GM18858 (cell line): Measurements from ENCODE around the gene PPP1R2.
A peak's percentile ranks its signal among the peaks of the same experiment; 100 is the strongest.
"Not testable (repeated sequence)": the region's sequence is repeated elsewhere in the genome, so short reads cannot be mapped to it uniquely, and the experiment has no call there.

ENCODE experiments used
- ATAC-seq: cut with Tn5 transposase; IDR thresholded peaks from one replicate; pipeline ENCODE4 v1.9.1; 2021; ENCODE audit not compliant: unreplicated experiment

The PPP1R2 gene

GRCh38 chr3:195540027-195540426 is 3.1 kb downstream of the PPP1R2 start:
- no peak for ATAC-seq

GRCh38 chr3:195539479-195539878 is 3.6 kb downstream of the PPP1R2 start:
- no peak for ATAC-seq

- peak; percentile 63 for ATAC-seq
These were observed 5.1 kb downstream of the PPP1R2 start for GRCh38 chr3:195537995-195538394.

- no peak for ATAC-seq
These were observed 7.8 kb downstream of the PPP1R2 start for GRCh38 chr3:195535293-195535692.

- ATAC-seq = no peak
These were observed 10.3 kb downstream of the PPP1R2 start for GRCh38 chr3:195532834-195533233.

- no peak for ATAC-seq
These were observed 10.8 kb downstream of the PPP1R2 start for GRCh38 chr3:195532345-195532744.

- no peak for ATAC-seq
These were observed 11.4 kb downstream of the PPP1R2 start for GRCh38 chr3:195531683-195532082.

GRCh38 chr3:195526492-195526891 is 16.6 kb downstream of the PPP1R2 start:
- ATAC-seq = no peak

- no peak for ATAC-seq
These were observed 18.8 kb downstream of the PPP1R2 start for GRCh38 chr3:195524171-195524896.

GRCh38 chr3:195522254-195523023 is 20.7 kb downstream of the PPP1R2 start:
- no peak for ATAC-seq

GRCh38 chr3:195517030-195517429 is 26.1 kb downstream of the PPP1R2 start:
- ATAC-seq = no peak

- not testable (repeated sequence) for ATAC-seq
These were observed 28.4 kb downstream of the PPP1R2 start for GRCh38 chr3:195514610-195515235.

- no peak for ATAC-seq
These were observed 30.3 kb downstream of the PPP1R2 start for GRCh38 chr3:195512798-195513345.

- no peak for ATAC-seq
These were observed 32.0 kb downstream of the PPP1R2 start for GRCh38 chr3:195511136-195511535.

GRCh38 chr3:195508185-195508584 is 34.9 kb downstream of the PPP1R2 start:
- ATAC-seq = no peak

- no peak for ATAC-seq
These were observed 67.5 kb downstream of the PPP1R2 start for GRCh38 chr3:195475614-195476013.

- ATAC-seq = not testable (repeated sequence)
These were observed 68.0 kb downstream of the PPP1R2 start for GRCh38 chr3:195475116-195475515.

- ATAC-seq = no peak
These were observed 74.3 kb downstream of the PPP1R2 start for GRCh38 chr3:195468841-195469240.

GRCh38 chr3:195468391-195468776 is 74.7 kb downstream of the PPP1R2 start:
- no peak for ATAC-seq

GRCh38 chr3:195467641-195468390 is 75.3 kb downstream of the PPP1R2 start:
- no peak for ATAC-seq

GRCh38 chr3:195466251-195466650 is 76.9 kb downstream of the PPP1R2 start:
- ATAC-seq = no peak
